ENCODE data around the gene NEU1. TPM values are rescaled to one million over a fixed set of nuclear protein-coding genes. Genes with fewer than 3 reads are reported as not detected.

Gene NEU1
- total and polyA plus RNA-seq, 2 experiments from 2014 or later, result 388 to 402 TPM

- Histone ChIP-seq H3K27ac (peak overlapping the region; percentile 88), H3K79me2 (peaks cover 54% of the 10 kb centered on the region), H3K4me1 (ENCODE audit: insufficient read depth) (peaks cover 19% of the 10 kb centered on the region), H2AFZ (no peak overlapping the region), H3K4me3 (peak overlapping the region; percentile 62), H3K36me3 (replicated peaks; ENCODE audit: insufficient read depth, low read depth) (no peaks in the 10 kb centered on the region), H3K9me3 (ENCODE audit: low read depth) (no peaks in the 10 kb centered on the region), H3K27me3 (no peaks in the 10 kb centered on the region), H3K4me2 (peak overlapping the region; percentile 82), H4K20me1 (ENCODE audit: insufficient read depth, poor library complexity, severe bottlenecking) (peaks cover 29% of the 10 kb centered on the region), H3K9me2 (replicated peaks; ENCODE audit: insufficient read depth) (no peaks in the 10 kb centered on the region)
- DNase-seq (ENCODE audit: low spot score), result no peak
- TF ChIP-seq EZH2 (IDR thresholded peaks at IDR 0.05; ENCODE audit: borderline replicate concordance) (no peak), EZH2phosphoT487 (IDR thresholded peaks at IDR 0.05; ENCODE audit: low read depth, severe bottlenecking, unreplicated experiment) (no peak), CTCF (IDR thresholded peaks at IDR 0.05; ENCODE audit: poor library complexity) (no peak)
- 35% methylated on average over 1 of the region's 1 CpG for WGBS (ENCODE audit: low lambda C conversion rate, missing lambda C conversion rate)
Measured at GRCh38 chr6:31837369-31838113, 25.1 kb downstream of the NEU1 start.

- TF ChIP-seq EZH2 (IDR thresholded peaks at IDR 0.05; ENCODE audit: borderline replicate concordance), result no peak
- no peak for TF ChIP-seq EZH2phosphoT487 (IDR thresholded peaks at IDR 0.05; ENCODE audit: low read depth, severe bottlenecking, unreplicated experiment)
- TF ChIP-seq CTCF (IDR thresholded peaks at IDR 0.05; ENCODE audit: poor library complexity), result peak; percentile 13
- Histone ChIP-seq H3K27me3 (no peaks in the 10 kb centered on the region), H3K9me2 (replicated peaks; ENCODE audit: insufficient read depth) (no peaks in the 10 kb centered on the region), H3K79me2 (peaks cover 59% of the 10 kb centered on the region), H3K4me1 (ENCODE audit: insufficient read depth) (peaks cover 19% of the 10 kb centered on the region), H3K4me2 (peak overlapping the region; percentile 82), H3K4me3 (peak overlapping the region; percentile 62), H2AFZ (no peak overlapping the region), H3K27ac (peak overlapping the region; percentile 88), H3K9me3 (ENCODE audit: low read depth) (no peaks in the 10 kb centered on the region), H3K36me3 (replicated peaks; ENCODE audit: insufficient read depth, low read depth) (no peaks in the 10 kb centered on the region), H4K20me1 (ENCODE audit: insufficient read depth, poor library complexity, severe bottlenecking) (peaks cover 29% of the 10 kb centered on the region)
- WGBS (ENCODE audit: low lambda C conversion rate, missing lambda C conversion rate), result 10% methylated on average over 12 of the region's 12 CpGs
- DNase-seq (ENCODE audit: low spot score), result peak; percentile 49
Measured at GRCh38 chr6:31836474-31837368, 25.9 kb downstream of the NEU1 start.

- WGBS (ENCODE audit: low lambda C conversion rate, missing lambda C conversion rate), result 7% methylated on average over 14 of the region's 14 CpGs
- no peak overlapping the region for H2AFZ ChIP-seq
- H3K36me3 ChIP-seq (replicated peaks; ENCODE audit: insufficient read depth, low read depth), result no peaks in the 10 kb centered on the region
- peak overlapping the region; percentile 88 for H3K27ac ChIP-seq
- peak overlapping the region; percentile 62 for H3K4me3 ChIP-seq
- DNase-seq (ENCODE audit: low spot score), result no peak
- H3K4me2 ChIP-seq, result peak overlapping the region; percentile 82
- no peak for TF ChIP-seq CTCF (IDR thresholded peaks at IDR 0.05; ENCODE audit: poor library complexity)
- no peak for TF ChIP-seq EZH2phosphoT487 (IDR thresholded peaks at IDR 0.05; ENCODE audit: low read depth, severe bottlenecking, unreplicated experiment)
- TF ChIP-seq EZH2 (IDR thresholded peaks at IDR 0.05; ENCODE audit: borderline replicate concordance), result no peak
- no peaks in the 10 kb centered on the region for H3K9me3 ChIP-seq (ENCODE audit: low read depth)
- H3K4me1 ChIP-seq (ENCODE audit: insufficient read depth), result peaks cover 26% of the 10 kb centered on the region
- peaks cover 29% of the 10 kb centered on the region for H4K20me1 ChIP-seq (ENCODE audit: insufficient read depth, poor library complexity, severe bottlenecking)
- H3K27me3 ChIP-seq, result no peaks in the 10 kb centered on the region
- H3K79me2 ChIP-seq, result peaks cover 66% of the 10 kb centered on the region
- no peaks in the 10 kb centered on the region for H3K9me2 ChIP-seq (replicated peaks; ENCODE audit: insufficient read depth)
Measured at GRCh38 chr6:31836047-31836473, 26.6 kb downstream of the NEU1 start.

All from hepatocyte (in vitro differentiated cells).